Stimulated activated CD4-positive, alpha-beta T cell treated with anti-CD3 and anti-CD28 coated beads, Interleukin-1b, Interleukin-23, amount 100 ng/mL, for 1 hour (primary cell): ENCODE data around the gene EBF3.

Experiments used
- DNase-seq, 2 donors: peaks; one replicate each; pipeline ENCODE4 v3.0.0-alpha.2; 2020; ENCODE audit warnings: low read depth in 2 of 2

The EBF3 gene

DNA sequence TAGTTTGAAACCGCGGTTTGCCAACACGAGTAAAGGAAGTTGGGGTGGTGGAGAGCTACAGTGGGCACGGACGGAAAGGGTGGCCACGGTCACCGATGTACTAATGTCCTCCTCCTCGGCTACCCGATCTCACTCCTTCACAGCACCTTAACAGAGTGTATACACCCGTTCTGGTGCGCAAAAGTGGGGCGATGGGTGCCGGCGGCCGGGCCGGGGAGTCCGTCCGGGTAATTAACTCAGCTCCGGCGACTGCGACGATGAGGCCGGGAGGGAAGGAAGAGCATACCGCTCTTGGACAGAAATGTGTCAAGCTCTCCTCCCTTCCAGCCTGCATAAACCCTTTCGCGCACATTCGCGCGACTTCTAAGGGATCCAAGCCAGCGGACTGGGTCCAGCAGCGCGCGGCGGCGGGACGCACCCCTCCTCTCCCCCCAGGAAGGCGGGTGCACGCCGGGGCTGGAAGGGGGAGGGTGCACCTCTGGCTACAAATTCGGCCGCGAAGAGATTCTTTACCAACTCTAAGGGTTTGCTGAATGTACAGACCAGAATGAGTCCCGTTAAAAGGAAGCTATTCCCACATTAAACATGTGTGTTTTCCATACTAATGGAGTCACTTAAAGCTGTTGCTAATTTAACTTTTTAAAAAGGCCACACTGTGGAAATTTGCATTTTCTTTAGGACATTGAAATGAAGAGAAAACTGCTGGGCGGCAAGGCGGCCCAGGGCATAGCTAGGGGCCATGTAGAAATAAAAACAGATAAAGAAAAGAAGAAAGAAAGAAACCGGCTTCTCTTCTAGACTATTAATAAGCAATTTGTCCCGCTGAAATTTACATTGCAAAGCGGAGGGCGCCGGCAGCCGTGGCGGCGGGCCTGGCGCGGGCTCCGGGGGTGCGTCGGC, 6.6 kb upstream of the EBF3 start:
- no peak for DNase-seq

DNA sequence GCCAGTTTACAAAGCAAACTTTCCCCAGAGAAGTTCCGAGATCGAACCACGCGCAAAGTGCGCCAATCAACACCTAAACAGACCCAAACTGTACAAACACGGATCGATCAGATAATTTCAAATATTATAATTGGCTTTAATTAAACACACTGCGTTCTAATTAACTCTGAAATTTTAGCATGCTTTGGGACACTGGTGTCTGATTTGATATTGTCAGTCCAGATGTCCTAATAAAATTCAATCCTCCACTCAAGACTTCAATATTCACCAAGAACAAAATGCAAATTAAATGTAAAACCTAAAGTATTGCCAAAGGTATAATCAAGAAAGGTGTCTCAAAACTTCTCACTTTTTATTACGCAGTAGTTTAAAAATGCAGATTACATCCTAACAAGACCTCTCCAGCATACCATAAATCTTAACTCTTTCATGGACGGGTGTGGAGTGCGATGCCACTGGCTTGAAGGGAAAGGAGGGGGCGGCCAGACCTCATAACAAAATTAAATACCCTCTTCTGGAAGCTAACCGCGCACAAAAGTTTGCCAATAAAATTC, 5.9 kb upstream of the EBF3 start:
- no peak for DNase-seq

DNA sequence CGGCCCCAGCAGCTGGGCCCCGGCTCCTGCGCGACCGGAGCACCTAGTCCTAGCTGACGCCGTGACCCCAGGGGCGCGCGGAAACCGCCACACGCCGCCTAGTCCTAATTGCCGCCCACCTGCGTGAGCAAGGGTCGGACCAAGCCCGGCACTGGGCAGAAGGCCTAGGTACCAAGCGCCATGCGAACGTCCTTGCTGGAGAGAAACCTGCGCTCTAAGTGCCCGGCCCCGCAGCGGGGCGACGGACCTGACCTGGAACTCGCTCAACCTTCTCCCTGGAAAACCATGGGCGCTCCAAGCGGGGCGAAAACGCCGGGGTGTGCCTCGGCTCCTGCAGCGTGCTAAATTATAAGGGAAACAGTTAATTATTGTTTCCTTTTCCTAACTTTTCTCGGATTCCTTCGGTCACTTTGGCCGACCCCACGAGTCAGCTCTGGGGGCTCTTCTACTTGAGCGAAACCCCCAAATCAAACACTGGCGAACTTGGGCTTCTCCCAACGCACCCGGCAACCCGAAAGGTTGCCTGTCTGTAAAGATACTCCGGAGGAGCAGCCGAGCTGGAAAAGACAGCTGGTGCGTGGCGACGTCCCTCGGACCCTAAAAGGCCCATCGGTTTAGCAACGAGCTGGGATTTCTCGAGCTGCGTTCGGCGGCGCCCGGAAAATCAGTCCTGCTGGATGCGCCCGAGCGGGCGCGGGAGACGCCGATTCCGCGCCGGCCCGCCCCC, 5.3 kb upstream of the EBF3 start:
- no peak for DNase-seq

DNA sequence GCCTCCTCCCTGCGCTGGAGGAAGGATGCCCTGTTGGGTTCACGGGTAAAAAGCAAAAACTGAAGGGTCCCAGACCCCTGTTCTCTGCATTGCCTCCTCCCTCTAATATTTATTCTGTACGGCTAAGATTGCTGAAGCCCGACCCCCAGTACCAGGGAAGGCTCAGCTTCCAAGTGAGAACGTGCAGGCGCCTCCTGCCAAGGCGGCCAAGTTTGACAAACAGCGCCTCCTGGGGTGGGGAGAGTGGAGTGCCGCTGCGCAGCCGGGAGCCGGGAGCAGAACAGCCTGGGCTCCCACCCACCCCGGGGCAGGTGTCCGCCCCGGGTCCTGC, 4.7 kb upstream of the EBF3 start:
- no peak for DNase-seq

DNA sequence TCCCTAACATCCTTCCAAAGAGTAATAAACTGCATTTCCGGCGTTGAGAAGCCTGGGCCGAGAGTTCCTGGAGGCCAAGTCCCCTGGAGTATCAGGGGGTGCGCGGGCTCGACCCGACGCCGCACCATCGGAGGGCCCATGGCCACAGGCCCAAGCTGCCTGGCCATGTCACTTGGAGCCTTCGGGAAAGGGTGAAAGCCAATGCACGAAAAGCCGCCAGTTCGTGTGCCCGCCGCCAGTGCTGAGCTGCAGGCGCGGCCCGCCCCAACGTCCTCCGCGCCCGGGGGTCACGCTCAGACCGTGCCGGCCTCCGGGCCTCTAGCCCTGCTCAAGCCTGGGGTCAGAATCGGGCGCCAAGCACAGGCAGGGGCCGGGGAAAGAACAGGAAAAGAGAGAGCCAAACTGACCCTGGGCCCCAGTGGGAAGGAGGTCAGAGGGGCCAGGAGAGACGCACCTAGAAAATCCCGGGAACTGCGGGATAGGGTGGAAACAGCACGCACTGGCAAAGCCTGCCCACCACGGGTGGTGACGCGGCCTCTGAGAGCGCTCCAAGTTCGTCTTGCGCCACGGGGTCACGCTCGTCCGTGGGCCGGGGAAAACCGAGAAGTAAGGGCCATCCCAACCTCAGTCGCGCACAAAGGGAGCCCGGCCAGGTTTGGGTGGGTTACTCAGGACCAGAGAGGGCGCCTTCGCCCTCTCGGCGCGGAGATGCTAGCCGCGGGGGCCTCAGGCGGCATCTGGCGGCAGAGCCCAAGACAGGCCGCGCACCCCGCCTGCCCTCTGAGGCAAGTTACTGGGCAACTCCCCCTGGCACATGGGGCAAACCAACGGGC, 4.2 kb upstream of the EBF3 start:
- DNase-seq: no peak

DNA sequence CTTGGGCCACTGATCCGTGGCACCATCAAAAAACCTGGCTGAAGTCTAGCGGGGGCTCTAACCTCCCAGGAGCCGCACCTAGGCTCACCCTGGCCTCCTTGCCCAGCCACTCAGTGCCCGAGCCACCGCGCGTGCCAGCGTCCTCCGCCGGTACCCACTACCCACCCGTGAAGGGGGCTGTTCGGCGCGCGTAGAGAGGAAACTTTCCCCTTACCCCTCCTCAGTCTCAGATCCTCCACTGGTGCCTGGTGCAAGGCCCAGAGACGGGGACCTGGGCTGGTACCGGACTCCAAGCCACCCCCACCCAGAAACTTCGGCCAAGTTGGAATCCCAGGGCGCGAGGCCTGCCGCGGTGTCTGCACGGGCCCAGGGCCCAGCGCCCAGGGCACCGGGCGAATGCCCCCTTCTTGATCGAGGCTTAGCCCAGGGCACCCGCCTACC, 3.5 kb upstream of the EBF3 start:
- no peak for DNase-seq

DNA sequence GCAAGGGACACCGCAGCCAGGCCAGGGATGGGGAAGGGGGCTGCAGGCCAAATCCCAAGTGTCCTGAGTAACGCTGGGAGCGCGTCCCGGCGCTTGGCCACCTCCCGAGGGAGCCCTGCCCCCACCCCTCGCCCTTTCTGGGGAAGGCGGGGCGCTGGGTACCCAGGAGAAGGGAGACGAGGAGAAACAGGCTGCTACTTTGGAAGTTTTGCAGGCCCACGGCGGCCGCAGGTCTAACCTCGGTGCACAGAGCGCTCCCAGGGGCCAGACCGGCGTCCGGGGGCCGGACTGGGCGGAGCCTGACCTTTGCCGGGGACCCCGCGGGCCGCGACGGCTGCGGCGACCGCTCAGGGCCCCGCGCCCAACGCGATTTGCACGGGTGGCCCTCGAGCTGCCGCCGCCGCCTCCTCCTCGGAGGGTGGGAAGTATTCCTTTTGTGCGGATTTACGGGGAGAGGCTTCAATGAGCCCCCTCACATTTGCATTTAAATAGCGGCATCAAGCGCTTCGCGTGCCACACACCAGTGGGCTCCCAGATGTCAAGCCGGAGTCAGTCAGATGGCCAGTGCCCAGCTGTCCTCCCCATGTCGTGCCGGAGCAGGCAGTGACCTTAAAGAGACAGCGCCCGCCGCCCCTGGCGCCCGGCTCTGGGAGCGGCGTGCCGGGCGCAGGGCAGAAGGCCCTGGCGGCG, 3.0 kb upstream of the EBF3 start:
- DNase-seq: no peak

DNA sequence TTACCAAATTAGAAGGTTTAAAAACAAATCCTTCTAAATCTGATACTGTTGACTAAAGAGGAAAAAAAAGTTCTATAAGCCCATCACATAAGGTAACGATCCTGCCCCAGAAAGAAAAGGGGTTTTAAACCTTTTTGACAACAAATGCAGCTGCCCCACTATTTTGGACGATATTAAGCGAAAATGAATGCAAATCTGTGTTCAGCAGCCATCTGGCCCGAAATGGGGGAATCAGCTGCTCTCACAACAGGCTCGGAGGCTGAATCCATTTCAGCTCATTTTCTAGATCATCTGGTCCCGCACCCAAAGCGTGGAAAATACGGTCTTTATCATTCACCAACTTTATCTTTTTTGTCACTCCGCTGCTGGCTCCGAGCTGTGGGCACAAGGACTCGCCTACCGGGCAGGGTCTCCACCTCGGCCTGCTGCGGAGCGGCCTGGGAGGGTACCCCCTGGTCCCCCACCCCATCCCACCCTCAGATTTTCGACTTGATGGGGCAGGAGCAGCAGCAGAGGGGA, 2.4 kb upstream of the EBF3 start:
- DNase-seq: no peak

DNA sequence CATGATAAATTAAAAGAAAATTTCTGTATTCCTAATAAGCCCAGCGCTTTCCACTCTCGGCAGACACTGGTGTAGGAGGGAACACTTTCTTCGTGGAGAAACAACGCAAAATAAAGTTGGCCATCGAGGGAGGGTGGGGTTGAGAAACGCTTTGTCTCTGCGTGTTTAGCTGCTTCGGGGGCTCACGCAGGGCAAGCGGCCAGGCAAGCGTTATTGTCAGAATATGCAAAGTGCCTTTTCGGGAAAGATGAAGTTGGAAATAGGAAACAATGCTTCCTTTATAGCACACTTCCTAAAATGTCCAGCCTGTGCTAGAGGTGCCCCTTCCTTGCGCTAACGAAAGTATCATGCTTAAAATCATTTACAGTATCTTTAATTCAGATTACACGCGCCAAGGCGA, 1.9 kb upstream of the EBF3 start:
- DNase-seq: no peak

DNA sequence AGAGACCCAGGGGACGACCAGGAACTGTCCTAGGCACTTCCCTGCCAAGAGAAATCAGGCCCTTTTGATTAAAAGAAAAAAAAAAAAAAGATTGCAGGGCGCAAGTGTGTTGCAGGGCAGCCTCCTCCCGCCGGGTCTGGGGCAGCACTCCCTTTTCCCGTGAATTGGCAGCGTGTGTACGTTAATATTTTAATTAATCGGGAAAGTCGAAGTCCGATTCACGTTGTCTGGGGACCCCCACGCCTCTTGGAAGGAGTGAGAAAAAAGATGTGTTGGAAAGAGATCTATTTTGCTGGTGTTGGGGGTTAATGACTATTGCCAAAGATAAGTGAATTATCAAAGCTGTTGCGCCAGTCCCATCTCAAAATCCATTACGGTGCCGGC, 1.3 kb upstream of the EBF3 start:
- DNase-seq: no peak

DNA sequence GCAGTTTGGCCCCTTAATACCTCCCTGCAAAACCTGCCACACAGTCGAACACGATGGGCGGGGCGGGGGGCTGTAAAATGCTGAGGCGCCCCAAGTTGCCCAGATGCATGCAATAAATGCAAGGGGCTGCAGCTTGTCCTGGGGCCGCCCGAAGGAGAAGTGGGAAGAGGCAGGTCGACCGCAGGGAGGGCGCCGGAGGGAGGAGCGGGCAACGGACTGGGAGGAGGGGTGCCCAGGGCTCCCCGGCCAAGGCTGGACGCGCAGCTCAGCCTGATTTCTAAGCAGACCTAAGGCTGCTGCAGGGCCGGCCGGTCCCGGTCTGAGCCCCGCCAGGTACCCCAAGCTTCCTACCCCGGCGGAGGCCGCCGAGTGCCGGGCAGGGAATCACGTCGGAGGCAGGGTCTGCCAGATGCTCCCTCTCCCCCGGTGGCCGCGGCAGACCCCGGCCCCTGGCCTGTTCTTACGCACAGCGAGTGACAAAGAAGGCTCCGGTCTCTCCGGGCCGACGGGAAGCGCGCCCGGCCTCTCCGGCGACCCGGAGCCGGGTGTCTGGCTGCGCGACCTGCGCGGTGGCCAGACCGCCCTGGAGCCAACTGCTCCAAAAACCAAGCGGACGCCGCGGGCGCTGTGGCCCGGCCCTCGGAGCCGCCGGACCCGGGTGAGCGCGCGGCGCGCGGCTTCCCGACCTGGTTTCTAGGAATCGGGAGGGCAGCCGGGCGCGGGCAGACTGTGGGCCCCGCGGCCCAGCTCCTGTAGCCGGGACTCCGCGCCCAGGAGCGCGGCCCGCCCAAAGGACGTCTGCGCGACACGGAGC, 744 bp upstream of the EBF3 start:
- no peak for DNase-seq

DNA sequence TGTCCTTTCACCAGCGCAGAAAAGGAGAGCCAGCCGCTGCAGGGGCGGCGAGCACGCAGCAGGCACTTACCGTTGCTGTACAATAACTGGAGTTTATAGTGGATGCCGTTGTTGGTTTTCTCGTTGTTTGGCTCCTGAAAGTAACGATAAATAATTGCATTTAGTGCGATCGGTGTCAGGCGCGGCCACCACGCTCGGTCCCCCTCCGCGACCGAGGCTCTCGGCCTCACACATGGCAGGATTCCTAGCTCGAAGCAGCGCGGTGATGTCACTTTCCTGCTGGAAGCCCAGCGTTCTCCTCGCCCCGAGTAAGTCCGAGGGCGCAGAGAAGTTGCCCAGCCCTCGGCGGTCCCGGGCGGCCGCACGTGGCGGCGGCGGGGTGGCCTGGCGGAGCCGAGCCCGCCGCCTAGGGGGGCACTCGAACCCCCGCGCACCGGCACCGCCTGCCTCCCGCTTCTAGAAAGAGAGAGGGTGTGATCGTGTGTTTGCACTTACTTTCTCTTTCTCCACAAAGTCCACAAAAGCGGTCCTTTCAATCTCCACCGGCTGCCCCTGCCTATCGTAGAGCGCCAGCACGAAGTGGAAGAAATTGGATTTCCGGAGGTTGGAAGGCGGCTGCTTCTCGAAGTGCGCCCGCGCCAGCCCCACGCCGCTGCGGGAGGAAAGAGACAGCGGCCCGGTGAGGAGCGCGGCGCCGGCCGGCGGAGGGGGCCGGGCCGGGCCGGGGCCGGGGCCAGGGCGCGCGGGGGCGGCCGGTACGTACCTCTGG, 1.0 kb downstream of the EBF3 start:
- DNase-seq: no peak

DNA sequence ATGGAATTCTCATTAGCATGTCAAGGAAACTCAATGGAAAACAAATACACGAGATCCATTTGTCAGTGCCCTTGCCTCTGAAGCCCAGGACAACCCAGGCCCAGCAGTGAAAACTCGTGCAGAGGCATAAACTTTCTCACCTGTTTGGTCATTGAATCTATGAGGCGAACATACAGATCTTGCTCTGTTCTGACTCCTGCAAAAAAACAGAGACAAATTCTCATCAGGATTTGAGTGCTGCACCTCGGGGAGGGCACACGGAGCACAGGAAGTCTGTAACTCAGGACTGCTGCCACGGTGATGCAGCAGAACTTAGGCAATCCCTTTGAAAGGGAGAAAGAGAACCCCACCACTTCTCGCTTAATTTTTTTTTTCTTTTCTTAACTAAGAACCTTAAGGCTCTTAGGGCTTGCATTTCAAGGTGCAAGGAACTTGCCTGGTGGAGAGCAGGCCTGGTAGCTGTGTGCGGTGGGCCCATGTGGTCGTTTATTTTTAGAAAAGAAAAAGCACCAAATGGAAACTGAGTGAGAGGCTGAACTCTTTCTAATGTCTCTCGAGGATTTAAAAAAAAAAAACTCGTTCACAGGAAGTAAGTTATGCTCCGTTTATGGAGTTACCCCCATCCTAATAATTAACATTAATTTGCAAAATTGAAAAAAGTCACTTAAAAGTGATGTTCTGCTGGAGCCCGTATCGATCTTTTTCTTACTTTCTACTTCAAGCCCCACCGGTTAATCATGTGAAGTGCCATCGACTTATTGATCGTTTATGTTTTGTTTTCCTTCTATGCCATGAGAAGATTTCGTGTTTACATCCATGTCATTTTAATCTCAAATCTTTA, 1.8 kb downstream of the EBF3 start:
- DNase-seq: no peak

DNA sequence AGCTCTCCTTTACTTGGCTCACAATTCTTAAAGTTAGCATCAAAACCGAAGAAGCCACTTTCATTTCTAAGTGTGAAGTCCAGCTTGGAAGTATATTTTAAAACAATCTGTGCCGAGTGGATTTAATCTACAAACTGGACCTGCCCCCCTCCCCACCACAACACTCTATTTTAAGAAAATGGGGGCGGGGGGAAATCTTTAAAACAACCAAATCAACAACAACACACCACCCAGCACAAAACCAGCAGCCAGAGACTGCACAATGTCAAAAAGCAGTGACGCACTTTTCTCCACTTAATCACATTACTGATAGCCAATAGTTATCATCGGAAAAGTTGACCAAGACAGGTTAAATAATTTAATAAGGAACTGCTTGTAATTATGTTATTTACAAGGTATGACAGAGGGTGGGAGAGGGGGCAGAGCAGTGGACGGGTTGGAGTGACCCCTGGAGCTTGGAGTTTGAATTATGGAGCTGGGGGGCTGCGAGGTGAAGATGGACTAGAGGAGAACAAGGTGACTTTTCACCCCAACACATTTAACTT, 2.8 kb downstream of the EBF3 start:
- DNase-seq: no peak

DNA sequence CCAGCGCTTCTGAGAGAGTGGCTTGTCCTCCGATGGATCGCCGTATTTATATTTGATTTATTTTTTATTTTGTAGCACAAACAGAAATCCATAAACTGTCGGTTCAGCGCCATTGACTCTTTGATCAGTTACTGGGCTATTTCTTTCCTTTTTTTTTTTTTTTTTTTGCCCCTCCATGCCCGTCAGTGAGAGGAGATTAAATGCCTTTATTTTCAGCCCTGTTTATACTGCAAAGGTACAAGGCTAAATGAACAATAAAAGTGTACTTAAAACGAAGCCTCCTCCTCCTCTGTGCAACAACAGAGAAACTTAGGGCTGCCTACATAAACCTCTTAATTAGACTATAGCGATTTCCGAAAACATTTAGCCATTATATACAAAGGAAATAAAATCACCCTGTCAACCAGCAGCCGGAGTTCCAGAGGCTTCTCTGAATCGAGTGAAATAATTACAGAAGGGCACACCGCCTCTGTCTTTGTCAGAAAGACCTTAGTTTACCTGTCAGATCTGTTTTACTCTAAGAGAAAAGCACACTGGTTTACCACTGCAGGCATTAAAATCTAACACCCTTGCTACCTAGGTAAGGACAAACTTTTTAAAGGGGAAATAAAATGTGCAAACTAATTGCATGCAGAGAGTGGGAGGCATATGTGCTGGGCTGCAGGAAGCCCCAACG, 3.5 kb downstream of the EBF3 start:
- DNase-seq: no peak

DNA sequence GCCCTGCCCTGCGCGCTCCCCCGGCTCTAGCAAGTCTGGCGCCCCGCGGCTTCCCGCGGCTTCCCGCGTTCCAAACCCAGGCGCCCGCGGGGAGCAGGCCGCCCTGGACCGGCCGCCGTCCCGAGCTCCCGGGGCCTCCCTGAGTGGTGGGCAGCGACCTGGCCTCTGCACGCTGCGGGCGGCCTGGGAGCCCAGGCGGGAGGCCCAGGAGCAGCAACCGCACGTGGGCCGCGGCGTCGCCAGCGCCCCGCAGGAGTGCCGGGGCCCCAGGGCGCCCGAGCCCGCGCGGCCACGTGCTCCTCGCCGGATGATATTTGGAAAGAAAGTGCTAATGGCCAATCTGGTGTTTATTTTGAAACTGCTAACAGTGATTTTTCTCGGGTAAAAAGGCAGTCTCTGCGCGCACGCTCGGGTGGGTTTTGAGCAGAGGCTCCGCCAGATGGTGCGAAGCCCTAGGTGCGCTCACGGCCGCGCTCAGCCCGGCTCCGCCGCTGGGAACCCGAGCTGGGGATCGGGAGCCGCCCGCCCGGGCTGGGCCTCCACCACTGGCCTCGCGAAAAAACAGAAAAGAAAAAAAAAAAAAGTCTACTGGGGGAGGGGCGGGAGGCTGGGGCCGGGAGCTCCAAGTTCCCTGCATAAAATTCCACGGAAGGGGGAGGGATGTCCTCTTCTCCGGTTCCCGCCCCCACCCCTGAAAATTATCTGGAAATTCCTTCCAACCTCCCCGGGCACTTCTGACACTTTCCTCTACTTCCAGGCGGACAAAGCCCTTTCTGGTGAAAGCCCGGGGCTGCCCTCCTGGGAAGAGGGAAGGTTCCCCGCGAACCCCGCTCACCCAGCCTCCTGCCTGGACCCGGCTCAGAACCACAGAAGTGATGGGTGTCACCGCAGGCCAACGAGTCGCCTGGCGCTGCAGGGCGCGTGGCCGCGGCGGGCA, 4.3 kb downstream of the EBF3 start:
- no peak for DNase-seq
